HCT116 (cell line): Measurements from ENCODE around the gene EIF3L.

Experiments
- ATF3 ChIP-seq: IDR thresholded peaks from 2 replicates; pipeline ENCODE4 v1.6.1; 2012
- CEBPB ChIP-seq: IDR thresholded peaks from 2 replicates; pipeline ENCODE4 v1.6.1; 2012; ENCODE audit warnings: low read depth
- CTCF ChIP-seq, 3 experiments: fragments of 200-600 bp in 1 of 3; sonication (generic) in 1 of 3; IDR thresholded peaks in 2 of 3; conservative IDR thresholded peaks in 1 of 3; 2 replicates each; pipeline ENCODE4 v1.5.1; 2012 to 2017; ENCODE audit warnings: low read depth in 2 of 3, low read length in 2 of 3, antibody characterized with exemption in 1 of 3, borderline replicate concordance in 1 of 3, control low read depth in 1 of 3, mild to moderate bottlenecking in 1 of 3, mixed read lengths in 1 of 3, mixed run types in 1 of 3, moderate library complexity in 1 of 3; ENCODE audit not compliant: insufficient read depth in 1 of 3
- ELF1 ChIP-seq: IDR thresholded peaks from 2 replicates; pipeline ENCODE4 v1.6.1; 2012; ENCODE audit warnings: low read depth, borderline replicate concordance
- EZH2 ChIP-seq: fragments of 200-600 bp; sonication (generic); IDR thresholded peaks from 2 replicates; pipeline ENCODE4 v1.6.1; 2017; ENCODE audit warnings: antibody characterized with exemption, mixed run types
- JUND ChIP-seq: IDR thresholded peaks from 2 replicates; pipeline ENCODE4 v1.6.1; 2012
- POLR2A ChIP-seq: IDR thresholded peaks from 2 replicates; pipeline ENCODE4 v1.7.0; 2011; ENCODE audit warnings: borderline replicate concordance; ENCODE audit not compliant: insufficient read depth, insufficient read length; ENCODE audit errors: extremely low read depth
- POLR2AphosphoS5 ChIP-seq: IDR thresholded peaks from 2 replicates; pipeline ENCODE4 v1.6.1; 2011; ENCODE audit warnings: mild to moderate bottlenecking, low read depth, low read length, moderate library complexity
- REST ChIP-seq: IDR thresholded peaks from 2 replicates; pipeline ENCODE4 v1.6.1; 2012; ENCODE audit warnings: low read depth
- SRF ChIP-seq: IDR thresholded peaks from 2 replicates; pipeline ENCODE4 v1.6.1; 2012; ENCODE audit warnings: low read depth
- TCF7L2 ChIP-seq: IDR thresholded peaks from 2 replicates; pipeline ENCODE4 v1.7.0; 2011; ENCODE audit warnings: borderline replicate concordance, inconsistent platforms; ENCODE audit not compliant: insufficient read depth, insufficient read length; ENCODE audit errors: extremely low read depth
- YY1 ChIP-seq: IDR thresholded peaks from 2 replicates; pipeline ENCODE4 v1.6.1; 2011; ENCODE audit warnings: low read length, low read depth, moderate library complexity, mild to moderate bottlenecking; ENCODE audit not compliant: insufficient replicate concordance; ENCODE audit errors: extremely low read depth

GRCh38 chr22:37892566-37893335 is 43.5 kb downstream of the EIF3L start:
- no peak for TF ChIP-seq CTCF (IDR thresholded peaks at IDR 0.05 in 2 of 3, conservative IDR thresholded peaks at IDR 0.05 in 1 of 3; ENCODE audit: borderline replicate concordance in 1 of 3, insufficient read depth in 1 of 3, low read depth in 2 of 3, low read length in 2 of 3)
- no peak for TF ChIP-seq CEBPB
- TF ChIP-seq SRF, result no peak
- no peak for TF ChIP-seq JUND
- no peak for TF ChIP-seq EZH2
- TF ChIP-seq POLR2AphosphoS5, result no peak
- no peak for TF ChIP-seq POLR2A
- TF ChIP-seq YY1, result no peak
- TF ChIP-seq REST, result no peak
- no peak for TF ChIP-seq ATF3
- no peak for TF ChIP-seq TCF7L2
- no peak for TF ChIP-seq ELF1
